KG1 (cell line): ENCODE measurements around the gene ZNF438.

Experiments used
- DNase-seq: peaks from one replicate; lab custom pipeline; 2025; lab: John Stamatoyannopoulos, UW

The ZNF438 gene

DNA sequence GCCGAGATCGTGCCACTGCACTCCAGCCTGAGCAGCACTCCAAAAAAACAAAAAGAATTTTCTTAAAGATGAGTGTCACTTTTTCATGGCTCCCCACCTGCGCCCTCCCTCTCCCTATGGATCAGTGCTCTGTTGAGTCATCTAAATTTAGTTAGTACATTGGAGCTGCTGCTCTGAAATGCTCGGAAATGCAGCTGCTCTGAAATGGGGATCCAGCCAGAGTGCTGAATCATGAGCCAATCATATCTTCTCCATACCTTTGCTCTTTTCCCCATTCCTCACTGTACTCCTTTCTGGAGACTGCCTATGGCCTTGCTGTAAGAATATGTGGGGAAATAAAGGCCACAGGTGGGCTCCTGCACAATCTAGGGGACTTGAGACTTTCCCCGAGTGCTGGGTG, 188.8 kb downstream of the ZNF438 start:
- no peak for DNase-seq

- DNase-seq: no peak
Observed at GRCh38 chr10:30842185-30842584, 189.5 kb downstream of the ZNF438 start.

DNA sequence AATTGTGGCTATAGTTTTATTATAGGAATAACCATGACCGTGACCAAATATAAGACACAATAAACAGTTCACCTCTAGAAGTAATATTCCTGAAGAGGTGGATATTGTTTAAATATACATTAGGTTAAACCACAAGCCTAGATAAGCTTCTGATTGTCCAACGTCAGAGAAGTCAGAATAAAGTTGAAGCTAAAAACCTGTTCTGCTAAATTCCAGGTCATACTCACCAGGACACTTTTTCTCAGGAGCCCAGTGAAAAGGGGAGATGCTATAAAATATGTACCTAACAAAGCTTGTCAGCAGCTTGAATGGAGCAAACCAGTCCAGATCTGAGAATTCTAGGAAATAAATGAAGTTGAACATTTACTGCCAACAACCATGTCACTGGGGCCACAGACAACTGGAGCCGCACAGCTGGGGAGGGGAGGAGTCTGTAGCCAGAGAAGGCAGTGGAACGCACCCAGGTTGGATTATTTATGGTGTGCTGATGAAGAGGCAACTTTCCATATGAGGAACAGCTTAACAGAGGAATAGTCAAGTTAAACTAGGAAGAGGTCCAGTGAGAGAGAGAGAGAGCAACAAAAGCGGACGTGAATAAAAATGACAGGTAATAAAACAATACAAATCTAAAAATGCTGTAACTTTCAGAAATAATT, 191.1 kb downstream of the ZNF438 start:
- DNase-seq: no peak

DNA sequence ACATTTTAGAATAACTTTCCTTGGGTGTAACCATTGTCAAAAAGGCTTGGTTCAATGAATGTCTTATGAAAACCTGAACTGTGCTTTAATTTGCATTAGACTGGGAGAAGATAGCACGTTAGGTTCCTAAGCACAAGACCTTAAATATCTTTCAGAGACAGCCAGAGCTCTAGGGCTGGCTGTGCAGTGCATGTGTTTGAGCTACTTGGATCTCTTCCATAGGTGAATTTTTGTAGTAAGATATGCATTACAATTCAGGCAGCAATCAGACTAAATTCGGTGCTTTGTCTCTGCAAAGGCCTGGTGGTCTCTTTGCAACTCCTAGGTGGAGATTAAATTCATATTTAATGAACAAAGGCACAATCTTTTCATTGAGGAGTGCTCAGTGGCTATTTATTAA, 192.0 kb downstream of the ZNF438 start:
- no peak for DNase-seq

GRCh38 chr10:30836406-30836805, 195.3 kb downstream of the ZNF438 start:
- no peak for DNase-seq

DNA sequence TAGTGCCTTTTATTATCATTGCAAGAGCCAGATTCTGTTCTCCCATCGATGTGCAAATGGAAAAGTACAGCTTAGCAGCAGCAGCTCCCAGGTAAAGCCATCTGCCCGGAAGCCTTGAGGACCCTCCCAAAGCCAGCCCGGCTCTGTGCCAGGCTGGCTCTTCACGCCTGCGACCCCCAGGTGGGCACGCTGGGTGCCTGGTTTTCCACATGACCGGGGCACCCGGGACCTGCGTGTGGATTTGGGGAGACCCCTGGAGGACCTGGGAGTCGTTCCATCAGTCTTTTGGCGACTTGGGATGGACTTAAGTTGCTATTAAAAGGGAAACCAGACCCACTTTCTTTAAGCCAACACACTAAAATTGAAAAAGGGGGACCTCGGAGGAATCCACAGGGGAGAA, 196.5 kb downstream of the ZNF438 start:
- no peak for DNase-seq

DNA sequence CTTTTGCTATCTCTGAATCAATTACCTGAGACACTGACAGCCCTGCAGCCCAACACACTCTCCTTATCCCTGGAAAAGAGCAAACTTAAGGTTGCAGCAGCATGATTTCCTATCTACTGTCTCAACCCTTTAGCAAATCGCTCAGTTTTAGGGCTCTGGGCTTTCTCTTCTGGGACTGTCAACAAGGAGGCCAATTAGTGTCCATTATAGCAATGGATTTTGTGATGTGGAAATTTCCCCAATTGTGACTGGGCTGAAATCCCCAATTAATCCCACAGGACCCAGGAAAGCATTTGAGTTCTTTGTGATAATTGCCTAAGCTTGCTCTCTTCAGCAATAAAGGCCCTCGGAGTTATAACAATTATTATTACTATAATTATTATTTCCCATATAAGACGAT, 197.0 kb downstream of the ZNF438 start:
- no peak for DNase-seq

DNA sequence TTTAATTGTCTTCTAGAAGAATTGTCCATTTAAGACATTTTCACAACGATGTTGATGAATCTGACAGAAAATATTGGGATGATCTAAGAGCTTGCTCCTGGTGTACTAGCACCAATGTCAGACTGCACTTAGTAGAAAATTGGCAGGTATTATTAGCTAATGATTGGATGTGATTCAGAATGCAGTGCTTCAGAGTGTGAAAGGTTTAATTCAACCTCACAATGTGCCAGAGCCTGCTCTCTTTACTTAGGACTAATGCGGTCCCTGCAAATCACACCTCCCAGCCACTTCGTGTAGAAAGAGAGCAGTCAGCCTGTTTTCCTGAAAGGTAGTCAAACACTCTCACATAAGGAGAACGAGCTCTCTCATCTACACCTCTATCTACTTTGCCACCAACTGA, 197.5 kb downstream of the ZNF438 start:
- no peak for DNase-seq

- DNase-seq: no peak
Observed at GRCh38 chr10:30833628-30833970, 198.1 kb downstream of the ZNF438 start.

GRCh38 chr10:30832749-30833627, 198.7 kb downstream of the ZNF438 start:
- DNase-seq: no peak

- no peak for DNase-seq
Observed at GRCh38 chr10:30832001-30832748, 199.5 kb downstream of the ZNF438 start.

DNA sequence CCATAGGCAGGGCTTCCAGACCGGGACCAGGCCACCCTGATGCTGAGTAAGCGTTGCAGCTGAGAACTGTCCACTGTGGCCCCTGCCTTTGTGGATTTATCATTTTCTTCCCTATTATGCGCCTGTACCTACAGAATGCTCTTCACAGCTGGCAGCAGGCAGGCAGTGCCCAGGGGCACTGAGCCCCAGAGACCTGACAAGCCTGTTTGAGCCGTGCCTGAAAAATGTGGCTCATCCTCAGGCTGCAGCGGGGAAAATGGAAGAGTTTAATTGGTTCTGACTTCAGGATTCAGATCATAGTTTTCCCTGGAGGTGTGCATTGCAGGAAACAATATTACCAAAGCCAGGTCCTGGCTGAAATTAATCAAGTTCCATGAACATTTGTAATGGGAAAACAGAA, 200.2 kb downstream of the ZNF438 start:
- no peak for DNase-seq

DNA sequence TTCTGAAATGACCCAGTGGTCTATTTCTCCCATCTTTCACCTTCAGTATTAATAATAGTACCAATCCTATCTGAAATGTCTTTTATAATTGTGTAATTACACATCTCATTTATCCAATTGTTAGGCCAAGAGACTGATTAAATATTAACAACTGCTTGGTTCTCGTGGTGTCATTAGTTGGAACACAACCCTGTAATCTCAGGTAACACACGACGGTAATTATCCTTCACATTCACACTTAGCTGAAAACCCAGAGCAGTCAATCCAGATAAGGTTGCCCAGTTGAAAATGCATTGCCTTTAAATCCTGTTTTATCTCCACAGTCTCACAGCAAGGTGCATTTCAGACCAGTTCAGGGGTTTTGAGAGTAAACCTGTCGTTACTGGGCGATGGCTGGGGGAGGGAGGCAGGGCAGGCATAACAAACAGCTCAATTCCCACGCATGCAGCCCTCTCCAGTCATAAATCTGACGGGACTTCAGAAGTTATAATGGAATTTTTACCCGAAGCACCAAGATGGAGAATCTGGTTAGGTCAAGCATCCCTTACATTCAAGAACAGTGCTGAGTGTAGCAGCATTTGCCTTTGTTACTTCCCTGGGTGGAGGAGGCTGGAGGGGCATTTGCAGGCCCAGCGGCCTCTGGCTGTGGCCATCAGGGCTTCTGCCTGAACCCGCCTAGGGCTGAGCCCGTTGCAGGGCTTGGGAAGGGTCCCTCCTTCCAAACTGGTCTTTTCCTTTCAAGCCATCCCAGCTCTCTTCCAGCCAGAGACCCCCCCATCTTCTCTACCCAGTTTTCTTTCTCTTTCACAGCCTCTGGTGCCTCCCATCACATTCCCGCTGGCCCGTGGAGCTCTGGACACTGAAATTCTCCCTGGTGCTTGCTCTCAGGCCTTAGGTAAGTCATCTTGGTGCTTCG, 201.1 kb downstream of the ZNF438 start:
- DNase-seq: no peak

DNA sequence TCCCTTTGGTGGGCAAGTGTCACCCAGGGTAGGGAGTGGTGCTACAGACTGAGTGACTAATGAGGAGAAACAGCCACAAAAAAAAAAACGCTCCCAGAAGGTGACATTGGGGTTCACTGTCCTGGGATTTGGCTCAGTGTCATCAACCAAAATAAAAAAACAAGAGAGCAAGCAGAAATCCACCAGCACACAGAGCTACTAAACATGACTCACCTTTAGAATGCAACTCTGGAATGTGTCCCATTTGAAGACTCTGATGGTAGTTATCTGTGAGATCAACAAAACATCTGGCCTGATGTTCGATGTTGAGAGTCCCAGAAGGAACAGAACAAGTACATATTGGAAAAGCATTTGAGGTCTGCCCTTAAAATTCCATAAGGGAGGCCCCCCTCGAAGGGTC, 201.8 kb downstream of the ZNF438 start:
- DNase-seq: no peak

GRCh38 chr10:30828680-30829079, 203.0 kb downstream of the ZNF438 start:
- DNase-seq: no peak

DNA sequence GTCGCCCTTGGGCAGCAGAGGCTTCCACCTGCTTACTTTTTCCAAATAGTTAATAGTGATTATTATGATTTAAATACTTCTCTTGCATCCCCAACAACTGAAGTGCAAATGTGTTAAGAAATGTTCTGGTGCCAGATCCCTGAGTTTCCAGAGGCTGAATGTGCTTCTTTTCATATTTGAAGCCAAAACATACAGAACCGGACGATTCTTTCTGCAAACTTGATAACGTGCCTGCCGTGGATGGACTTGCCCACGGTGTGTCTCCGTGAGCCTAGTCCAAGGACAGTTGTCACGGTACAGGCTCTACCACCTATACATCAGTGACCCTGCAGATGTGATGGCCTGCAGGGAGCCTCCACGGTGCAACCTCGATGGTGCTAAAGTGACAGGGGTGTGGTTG, 203.5 kb downstream of the ZNF438 start:
- no peak for DNase-seq

DNA sequence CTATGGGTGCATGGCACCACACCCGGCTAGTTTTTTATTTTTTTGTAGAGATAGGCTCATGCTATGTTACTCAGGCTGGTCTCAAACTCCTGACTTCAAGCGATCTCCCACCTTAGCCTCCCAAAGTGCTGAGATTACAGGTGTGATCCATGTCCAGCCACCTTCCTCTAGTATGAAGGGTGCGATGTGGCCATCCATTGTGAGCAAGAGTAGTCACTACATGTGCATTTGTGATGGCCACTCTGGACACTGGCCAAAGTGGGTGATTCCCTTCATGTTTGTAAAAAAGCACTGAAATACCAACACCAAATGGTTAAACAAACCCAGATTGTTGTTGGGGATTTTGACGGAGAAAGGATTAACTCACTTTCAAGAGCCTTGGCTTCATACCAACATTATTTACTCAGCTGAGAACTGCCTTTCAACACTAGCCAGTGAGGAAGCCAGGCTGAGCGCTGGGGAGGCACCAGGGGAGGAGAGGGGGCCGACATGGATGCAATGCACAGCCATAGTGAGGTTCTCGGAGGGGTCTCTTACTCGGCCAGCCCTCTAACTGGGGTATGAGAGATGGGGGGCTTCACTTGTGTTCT, 204.0 kb downstream of the ZNF438 start:
- no peak for DNase-seq

DNA sequence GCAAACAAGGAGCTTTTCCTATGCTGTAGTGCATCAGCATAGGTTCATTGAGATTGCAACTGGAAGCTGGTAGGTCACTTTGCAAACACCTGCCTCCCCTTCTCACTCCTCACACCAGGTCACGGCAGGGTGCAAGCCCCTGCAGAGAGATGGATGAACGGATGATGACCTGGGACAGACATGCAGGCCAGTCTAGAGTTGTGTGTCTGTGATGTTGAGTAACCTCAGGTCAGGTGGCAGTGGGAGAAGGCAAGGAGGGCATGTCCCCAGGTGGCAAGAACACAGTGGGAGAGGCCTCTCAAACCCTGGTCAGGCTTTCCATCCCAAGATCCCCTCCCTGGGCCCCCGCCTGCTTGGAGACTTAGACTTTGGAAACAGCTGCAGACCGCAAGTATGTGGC, 205.0 kb downstream of the ZNF438 start:
- no peak for DNase-seq

DNA sequence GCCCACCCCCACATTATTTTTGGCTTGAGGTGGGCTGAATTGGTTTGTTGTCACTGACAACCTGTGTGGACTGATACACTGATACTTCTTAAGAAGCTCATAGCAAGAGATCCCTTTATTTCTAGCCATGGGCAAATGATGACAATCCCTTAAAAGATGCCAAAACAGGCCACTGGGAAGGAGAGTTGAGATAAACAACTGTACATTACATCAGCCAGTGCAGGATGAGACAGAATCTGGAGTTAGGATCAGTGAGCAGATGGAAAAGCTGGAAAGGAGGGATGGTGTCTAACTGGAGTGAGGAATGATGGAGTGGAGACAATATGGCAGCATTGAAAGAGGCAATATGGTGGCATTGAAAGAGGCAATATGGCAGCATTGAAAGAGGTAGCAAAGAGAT, 206.2 kb downstream of the ZNF438 start:
- DNase-seq: no peak

- DNase-seq: no peak
Observed at GRCh38 chr10:30825022-30825421, 206.6 kb downstream of the ZNF438 start.

DNA sequence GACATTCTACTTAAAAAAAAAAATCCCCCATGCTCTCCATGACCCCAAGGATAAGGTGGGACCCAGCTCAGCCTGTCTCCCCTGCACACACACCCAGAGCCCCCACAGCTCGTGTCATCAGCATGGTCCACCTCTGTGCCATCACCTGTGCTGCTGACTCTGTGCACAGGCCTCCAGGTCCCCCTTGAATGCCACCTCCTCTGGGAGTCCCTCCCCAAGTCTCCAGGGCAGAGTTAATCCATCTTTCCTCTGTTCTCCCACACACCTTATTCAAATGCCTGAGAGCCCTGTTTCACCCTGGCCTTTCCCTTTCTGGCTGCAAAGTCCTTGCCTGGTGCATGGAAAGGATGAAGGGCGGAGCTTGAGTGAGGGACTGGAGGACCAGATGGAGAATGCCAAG, 208.0 kb downstream of the ZNF438 start:
- no peak for DNase-seq
